BLaER1 treated with 17β-estradiol and CSF1 and Interleukin-3, amounts not matched to agents 10 nM and 100 nM (cell line): ENCODE data around the gene SLC25A42.

Source experiments
- H3K27ac ChIP-seq, 11 experiments: shearing (Covaris generic); formaldehyde crosslinking; 2 replicates each; pipeline ENCODE4 v1.8.1; 2022
- H3K27me3 ChIP-seq, 11 experiments: shearing (Covaris generic); formaldehyde crosslinking; 2 replicates each; pipeline ENCODE4 v1.8.1; 2022
- H3K36me3 ChIP-seq, 11 experiments: shearing (Covaris generic); formaldehyde crosslinking; 2 replicates each; pipeline ENCODE4 v1.8.1; 2022
- H3K4me1 ChIP-seq, 10 experiments: shearing (Covaris generic); formaldehyde crosslinking; 2 replicates each; pipeline ENCODE4 v1.8.1; 2022
- H3K4me2 ChIP-seq, 11 experiments: shearing (Covaris generic); formaldehyde crosslinking; 2 replicates each; pipeline ENCODE4 v1.8.1; 2022
- H3K4me3 ChIP-seq, 10 experiments: shearing (Covaris generic); formaldehyde crosslinking; 2 replicates each; pipeline ENCODE4 v1.8.1; 2022
- H3K9ac ChIP-seq, 11 experiments: shearing (Covaris generic); formaldehyde crosslinking; 2 replicates each; pipeline ENCODE4 v1.8.1; 2022
- H3K9me3 ChIP-seq, 11 experiments: shearing (Covaris generic); formaldehyde crosslinking; replicated peaks in 1 of 11; 2 replicates each; pipeline ENCODE4 v1.8.1; 2022
- H4K20me1 ChIP-seq, 11 experiments: shearing (Covaris generic); formaldehyde crosslinking; 2 replicates each; pipeline ENCODE4 v1.8.1; 2022
- Cebpa-rat ChIP-seq, 11 experiments: shearing (Covaris generic); IDR thresholded peaks; 2 replicates each; pipeline ENCODE4 v1.8.1; 2022

Gene SLC25A42

GRCh38 chr19:19081642-19082151 is 17.9 kb downstream of the SLC25A42 start:
- peaks cover 0 to 18% (median 0%) of the 10 kb centered on the region in 11 experiments; a peak in 7 of 22 replicates for H3K36me3 ChIP-seq

GRCh38 chr19:19083413-19084178 is 19.8 kb downstream of the SLC25A42 start:
- H3K9me3 ChIP-seq: no peaks in the 10 kb centered on the region
- no peak overlapping the region for H3K4me2 ChIP-seq
- peaks cover 0 to 14% (median 0%) of the 10 kb centered on the region in 11 experiments; a peak in 3 of 22 replicates for H4K20me1 ChIP-seq
- H3K27ac ChIP-seq: no peak overlapping the region
- TF ChIP-seq Cebpa-rat (IDR thresholded peaks at IDR 0.05): no peak
- no peaks in the 10 kb centered on the region for H3K27me3 ChIP-seq
- peaks cover 0 to 17% (median 0%) of the 10 kb centered on the region in 11 experiments; a peak in 6 of 22 replicates for H3K36me3 ChIP-seq
- H3K4me1 ChIP-seq: peaks cover 0 to 9% (median 0%) of the 10 kb centered on the region in 10 experiments; a peak in 5 of 20 replicates
- H3K9ac ChIP-seq: no peak overlapping the region
- H3K4me3 ChIP-seq: no peak overlapping the region

More at GRCh38 chr19:19081642-19082151, 17.9 kb downstream of the SLC25A42 start:
- H3K4me1 ChIP-seq: peaks cover 5 to 24% (median 16%) of the 10 kb centered on the region in 10 experiments
- no peak overlapping the region; a peak in 1 of 22 replicates for H3K4me2 ChIP-seq
- peaks cover 0 to 14% (median 0%) of the 10 kb centered on the region in 11 experiments; a peak in 3 of 22 replicates for H4K20me1 ChIP-seq
- H3K9ac ChIP-seq: 0 out of 22 replicates have a peak overlapping the region, but pooled peaks of 1 of the 11 experiments have one; percentile 15
- no peak overlapping the region for H3K4me3 ChIP-seq
- no peak for TF ChIP-seq Cebpa-rat (IDR thresholded peaks at IDR 0.05)
- H3K9me3 ChIP-seq: no peaks in the 10 kb centered on the region
- H3K27ac ChIP-seq: no peak overlapping the region
- H3K27me3 ChIP-seq: no peaks in the 10 kb centered on the region

- no peaks in the 10 kb centered on the region for H3K27me3 ChIP-seq
- H3K4me3 ChIP-seq: no peak overlapping the region
- peaks cover 0 to 23% (median 0%) of the 10 kb centered on the region in 11 experiments; a peak in 4 of 22 replicates for H4K20me1 ChIP-seq
- TF ChIP-seq Cebpa-rat (IDR thresholded peaks at IDR 0.05): no peak
- H3K4me1 ChIP-seq: peaks cover 0 to 7% (median 0%) of the 10 kb centered on the region in 10 experiments; a peak in 3 of 20 replicates
- no peak overlapping the region for H3K27ac ChIP-seq
- H3K9me3 ChIP-seq: no peaks in the 10 kb centered on the region
- H3K9ac ChIP-seq: no peak overlapping the region
- no peak overlapping the region for H3K4me2 ChIP-seq
- H3K36me3 ChIP-seq: peaks cover 0 to 16% (median 0%) of the 10 kb centered on the region in 11 experiments; a peak in 6 of 22 replicates
These were observed 23.9 kb downstream of the SLC25A42 start for GRCh38 chr19:19087676-19088075.

DNA sequence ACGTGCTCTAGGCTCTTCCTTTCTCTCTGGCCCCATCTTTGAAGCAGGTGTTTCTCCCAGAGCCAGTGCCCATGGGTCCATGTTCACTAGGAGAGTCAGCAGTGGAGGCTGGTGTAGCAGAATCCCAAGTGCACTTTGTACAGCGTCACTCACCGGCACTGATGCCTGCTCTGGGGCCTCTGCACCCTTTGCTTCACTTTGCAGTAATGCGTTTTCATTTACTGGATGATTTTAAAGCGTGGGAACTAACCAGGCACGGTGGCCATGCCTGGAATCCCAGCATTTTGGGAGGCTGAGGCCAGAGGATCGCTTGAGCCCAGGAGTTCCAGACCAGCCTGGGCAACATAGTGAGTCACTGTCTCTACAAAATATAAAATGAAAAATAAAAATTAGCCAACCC is 30.7 kb downstream of the SLC25A42 start:
- no peak overlapping the region for H3K27ac ChIP-seq

GRCh38 chr19:19095691-19096090 is 31.9 kb downstream of the SLC25A42 start:
- peaks cover 0 to 28% (median 0%) of the 10 kb centered on the region in 11 experiments; a peak in 4 of 22 replicates for H4K20me1 ChIP-seq
- H3K27me3 ChIP-seq: no peaks in the 10 kb centered on the region
- TF ChIP-seq Cebpa-rat (IDR thresholded peaks at IDR 0.05): no peak
- peaks cover 4 to 47% (median 26%) of the 10 kb centered on the region in 11 experiments; a peak in 14 of 22 replicates for H3K36me3 ChIP-seq
- peaks cover 0 to 3% (median 0%) of the 10 kb centered on the region in 10 experiments; a peak in 3 of 20 replicates for H3K4me1 ChIP-seq
- H3K4me2 ChIP-seq: no peak overlapping the region
- no peak overlapping the region for H3K9ac ChIP-seq
- no peaks in the 10 kb centered on the region for H3K9me3 ChIP-seq
- H3K4me3 ChIP-seq: no peak overlapping the region
- no peak overlapping the region for H3K27ac ChIP-seq

More for the DNA sequence above, 30.7 kb downstream of the SLC25A42 start:
- Histone ChIP-seq H3K9ac (no peak overlapping the region), H3K4me2 (no peak overlapping the region), H3K4me3 (no peak overlapping the region), H4K20me1 (peaks cover 0 to 24% (median 0%) of the 10 kb centered on the region in 11 experiments; a peak in 3 of 22 replicates), H3K4me1 (peaks cover 0 to 7% (median 0%) of the 10 kb centered on the region in 10 experiments; a peak in 3 of 20 replicates), H3K36me3 (peaks cover 4 to 41% (median 21%) of the 10 kb centered on the region in 11 experiments; a peak in 13 of 22 replicates), H3K27me3 (no peaks in the 10 kb centered on the region), H3K9me3 (no peaks in the 10 kb centered on the region)
- TF ChIP-seq Cebpa-rat (IDR thresholded peaks at IDR 0.05): no peak

GRCh38 chr19:19096641-19097627 is 33.1 kb downstream of the SLC25A42 start:
- Histone ChIP-seq H3K9ac (no peak overlapping the region), H3K4me1 (no peaks in the 10 kb centered on the region), H3K4me3 (no peak overlapping the region), H3K9me3 (no peaks in the 10 kb centered on the region), H3K27ac (no peak overlapping the region), H4K20me1 (peaks cover 0 to 30% (median 0%) of the 10 kb centered on the region in 11 experiments; a peak in 3 of 22 replicates), H3K36me3 (peaks cover 4 to 53% (median 38%) of the 10 kb centered on the region in 11 experiments; a peak in 15 of 22 replicates), H3K27me3 (no peaks in the 10 kb centered on the region), H3K4me2 (no peak overlapping the region)
- TF ChIP-seq Cebpa-rat (IDR thresholded peaks at IDR 0.05): no peak

DNA sequence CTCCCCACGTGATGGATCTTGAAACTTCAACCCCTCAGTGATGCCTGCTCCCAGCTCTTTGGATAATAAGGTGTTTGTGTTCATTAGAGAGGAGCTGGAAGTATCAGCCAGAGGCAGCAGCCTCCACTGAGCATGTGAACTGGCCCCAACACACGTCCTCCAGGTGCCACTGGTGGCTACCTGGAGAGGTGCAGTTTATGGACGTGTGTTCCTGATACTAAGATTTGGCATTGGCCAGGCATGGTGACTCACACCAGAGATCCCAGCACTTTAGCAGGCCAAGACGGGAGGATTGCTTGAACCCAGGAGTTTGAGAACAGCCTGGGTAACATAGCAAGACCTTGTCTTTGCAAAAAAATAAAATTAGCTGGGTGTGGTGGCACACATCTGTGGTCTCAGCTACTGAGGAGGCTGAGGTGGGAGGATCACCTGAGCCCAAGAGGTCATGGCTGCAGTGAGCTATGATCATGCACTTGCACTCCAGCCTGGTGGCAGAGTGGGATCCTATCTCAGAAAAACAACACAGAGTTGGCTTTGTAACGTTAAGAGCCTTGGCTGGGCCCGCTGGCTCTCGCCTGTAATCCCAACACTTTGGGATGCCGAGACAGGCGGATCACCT is 34.4 kb downstream of the SLC25A42 start:
- Histone ChIP-seq H4K20me1 (peaks cover 0 to 18% (median 0%) of the 10 kb centered on the region in 11 experiments; a peak in 2 of 22 replicates), H3K36me3 (peaks cover 4 to 62% (median 38%) of the 10 kb centered on the region in 11 experiments; a peak in 15 of 22 replicates), H3K4me2 (no peak overlapping the region), H3K4me1 (no peaks in the 10 kb centered on the region), H3K27me3 (no peaks in the 10 kb centered on the region), H3K9ac (no peak overlapping the region), H3K27ac (no peak overlapping the region), H3K4me3 (no peak overlapping the region), H3K9me3 (no peaks in the 10 kb centered on the region)
- no peak for TF ChIP-seq Cebpa-rat (IDR thresholded peaks at IDR 0.05)
